Omental fat pad (tissue), 4 donors: ENCODE data around the gene ST3GAL3. TPM values are rescaled to one million over a fixed set of nuclear protein-coding genes. Genes with fewer than 3 reads are reported as not detected.

Experiments used
- ATAC-seq: fragments of 150-250 bp; one replicate; pipeline ENCODE4 v1.9.1; 2016; ENCODE audit warnings: mild to moderate bottlenecking, moderate library complexity; ENCODE audit not compliant: low FRiP score
- DNase-seq: peaks from one replicate; pipeline ENCODE4 v3.0.0-alpha.2; 2019; ENCODE audit warnings: low spot score
- total RNA-seq, 4 donors: library from RNA; depleted of rRNA; stranded (reverse); fragments of >200 nt; gene quantifications; one replicate each; pipeline ENCODE4 v1.1.0, GENCODE V29; 2016
- TF ChIP-seq, protein P1 (sequence below), 3 donors: fragments of 450-650 bp; IDR thresholded peaks; one replicate each; pipeline ENCODE4 v1.5.1; 2016 to 2017; ENCODE audit warnings: antibody characterized with exemption in 3 of 3, mild to moderate bottlenecking in 3 of 3, moderate library complexity in 2 of 3

ST3GAL3 gene
- total RNA-seq, 4 donors from 2014 or later: 13.4 to 23.9 (median 20.1) TPM

- no peak for DNase-seq
- ATAC-seq: no peak
- TF ChIP-seq, protein P1, sequence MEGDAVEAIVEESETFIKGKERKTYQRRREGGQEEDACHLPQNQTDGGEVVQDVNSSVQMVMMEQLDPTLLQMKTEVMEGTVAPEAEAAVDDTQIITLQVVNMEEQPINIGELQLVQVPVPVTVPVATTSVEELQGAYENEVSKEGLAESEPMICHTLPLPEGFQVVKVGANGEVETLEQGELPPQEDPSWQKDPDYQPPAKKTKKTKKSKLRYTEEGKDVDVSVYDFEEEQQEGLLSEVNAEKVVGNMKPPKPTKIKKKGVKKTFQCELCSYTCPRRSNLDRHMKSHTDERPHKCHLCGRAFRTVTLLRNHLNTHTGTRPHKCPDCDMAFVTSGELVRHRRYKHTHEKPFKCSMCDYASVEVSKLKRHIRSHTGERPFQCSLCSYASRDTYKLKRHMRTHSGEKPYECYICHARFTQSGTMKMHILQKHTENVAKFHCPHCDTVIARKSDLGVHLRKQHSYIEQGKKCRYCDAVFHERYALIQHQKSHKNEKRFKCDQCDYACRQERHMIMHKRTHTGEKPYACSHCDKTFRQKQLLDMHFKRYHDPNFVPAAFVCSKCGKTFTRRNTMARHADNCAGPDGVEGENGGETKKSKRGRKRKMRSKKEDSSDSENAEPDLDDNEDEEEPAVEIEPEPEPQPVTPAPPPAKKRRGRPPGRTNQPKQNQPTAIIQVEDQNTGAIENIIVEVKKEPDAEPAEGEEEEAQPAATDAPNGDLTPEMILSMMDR (IDR thresholded peaks at IDR 0.05): no peak
These were observed 194.9 kb downstream of the ST3GAL3 start for GRCh38 chr1:43902058-43902831.

DNA sequence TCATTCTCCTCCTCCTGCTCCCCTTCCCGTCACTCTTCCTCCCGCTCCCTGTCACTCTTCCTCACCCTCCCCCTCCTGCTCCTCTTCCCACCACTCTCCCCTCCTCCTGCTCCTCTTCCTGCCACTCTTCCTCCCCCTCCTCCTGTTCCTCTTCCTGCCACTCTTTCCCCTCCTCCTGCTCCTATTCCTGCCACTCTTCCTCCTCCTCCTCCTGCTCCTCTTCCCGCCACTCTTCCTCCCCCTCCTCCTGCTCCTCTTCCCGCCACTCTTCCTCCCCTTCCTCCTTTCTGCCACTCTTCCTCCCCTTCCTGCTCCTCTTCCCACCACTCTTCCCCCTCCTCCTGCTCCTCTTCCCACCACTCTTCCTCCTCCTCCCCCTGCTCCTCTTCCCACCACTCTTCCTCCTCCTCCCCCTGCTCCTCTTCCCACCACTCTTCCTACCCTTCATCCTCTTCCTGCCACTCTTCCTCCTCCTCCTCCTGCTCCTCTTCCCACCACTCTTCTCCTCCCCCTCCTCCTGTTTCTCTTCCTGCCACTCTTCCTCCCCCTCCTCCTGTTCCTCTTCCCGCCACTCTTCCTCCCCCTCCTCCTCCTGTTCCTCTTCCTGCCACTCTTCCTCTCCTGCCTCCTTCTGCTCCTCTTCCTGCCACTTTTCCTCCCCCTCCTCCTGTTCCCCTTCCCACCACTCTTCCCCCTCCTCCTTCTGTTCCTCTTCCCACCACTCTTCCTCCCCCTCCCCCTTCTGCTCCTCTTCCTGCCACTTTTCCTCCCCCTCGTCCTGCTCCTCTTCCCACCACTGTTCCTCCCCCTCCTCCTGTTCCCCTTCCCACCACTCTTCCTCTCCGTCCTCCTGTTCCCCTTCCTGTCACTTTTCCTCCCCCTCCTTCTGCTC, 197.6 kb downstream of the ST3GAL3 start:
- TF ChIP-seq, protein P1 (IDR thresholded peaks at IDR 0.05): no peak
- ATAC-seq (no peak), DNase-seq (no peak)

- TF ChIP-seq, protein P1 (IDR thresholded peaks at IDR 0.05): no peak
- no peak for ATAC-seq
These were observed 200.9 kb downstream of the ST3GAL3 start for GRCh38 chr1:43908226-43908625.

GRCh38 chr1:43908858-43909257, 201.5 kb downstream of the ST3GAL3 start:
- no peak for DNase-seq
- TF ChIP-seq, protein P1 (IDR thresholded peaks at IDR 0.05): no peak
- no peak for ATAC-seq

More at GRCh38 chr1:43908226-43908625, 200.9 kb downstream of the ST3GAL3 start:
- no peak for DNase-seq

DNA sequence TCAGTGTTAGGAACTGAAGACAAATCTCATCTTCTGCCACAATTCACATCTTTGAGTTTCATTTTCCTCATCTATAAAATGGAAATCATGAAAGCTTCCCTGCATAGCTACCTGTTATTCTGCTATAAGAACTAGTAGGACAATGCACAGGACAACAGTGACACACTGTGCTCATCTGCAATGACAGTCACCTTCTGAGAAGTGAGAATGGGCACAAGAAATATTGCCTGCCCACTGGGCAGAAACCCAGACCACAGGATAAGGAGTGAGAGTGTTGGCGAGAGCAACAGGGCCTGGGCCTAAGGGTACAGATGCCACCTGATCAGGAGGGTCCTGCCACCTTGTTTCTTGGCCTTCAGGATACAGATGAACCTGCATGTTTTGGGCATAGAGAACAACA, 203.0 kb downstream of the ST3GAL3 start:
- ATAC-seq (no peak), DNase-seq (no peak)
- TF ChIP-seq, protein P1 (IDR thresholded peaks at IDR 0.05): no peak

GRCh38 chr1:43912607-43913006, 205.3 kb downstream of the ST3GAL3 start:
- DNase-seq: no peak
- TF ChIP-seq, protein P1 (IDR thresholded peaks at IDR 0.05): no peak
- ATAC-seq: no peak
